HUES48 (cell line): ENCODE data around the gene PRKCE.

ENCODE experiments used
- H3K27ac ChIP-seq: one replicate; pipeline ENCODE4 v1.7.0; 2013; ENCODE audit warnings: low read depth, low read length, inconsistent platforms
- H3K27me3 ChIP-seq: 2 replicates; pipeline ENCODE4 v1.6.1; 2013; ENCODE audit warnings: mild to moderate bottlenecking, low read length; ENCODE audit not compliant: control insufficient read depth, insufficient read depth
- H3K36me3 ChIP-seq: 2 replicates; pipeline ENCODE4 v1.6.1; 2013; ENCODE audit warnings: low read length; ENCODE audit not compliant: control insufficient read depth, insufficient read depth
- H3K4me1 ChIP-seq: 2 replicates; pipeline ENCODE4 v1.6.1; 2013; ENCODE audit warnings: mild to moderate bottlenecking, low read length; ENCODE audit not compliant: control insufficient read depth, insufficient read depth
- H3K4me3 ChIP-seq: 2 replicates; pipeline ENCODE4 v1.5.1; 2013; ENCODE audit warnings: mild to moderate bottlenecking, low read depth, low read length
- H3K9ac ChIP-seq: 2 replicates; pipeline ENCODE4 v1.6.1; 2013; ENCODE audit warnings: mild to moderate bottlenecking, low read depth, low read length, moderate library complexity
- H3K9me3 ChIP-seq: 2 replicates; pipeline ENCODE4 v1.6.1; 2013; ENCODE audit warnings: low read length; ENCODE audit not compliant: control insufficient read depth, insufficient read depth

PRKCE gene

GRCh38 chr2:45794134-45794617 is 142.7 kb downstream of the PRKCE start:
- H3K27me3 ChIP-seq, result no peaks in the 10 kb centered on the region
- H3K27ac ChIP-seq, result no peak overlapping the region
- H3K36me3 ChIP-seq, result no peaks in the 10 kb centered on the region
- no peaks in the 10 kb centered on the region for H3K9me3 ChIP-seq
- H3K4me3 ChIP-seq, result no peak overlapping the region
- H3K9ac ChIP-seq, result no peak overlapping the region
- H3K4me1 ChIP-seq, result no peaks in the 10 kb centered on the region

GRCh38 chr2:45796500-45796899 is 145.0 kb downstream of the PRKCE start:
- H3K27ac ChIP-seq, result no peak overlapping the region
- H3K36me3 ChIP-seq, result no peaks in the 10 kb centered on the region
- H3K9me3 ChIP-seq, result no peaks in the 10 kb centered on the region

GRCh38 chr2:45797451-45798230 is 146.2 kb downstream of the PRKCE start:
- H3K9me3 ChIP-seq, result no peaks in the 10 kb centered on the region
- no peaks in the 10 kb centered on the region for H3K4me1 ChIP-seq
- no peaks in the 10 kb centered on the region for H3K36me3 ChIP-seq
- H3K9ac ChIP-seq, result no peak overlapping the region
- no peak overlapping the region for H3K27ac ChIP-seq
- H3K27me3 ChIP-seq, result no peaks in the 10 kb centered on the region
- H3K4me3 ChIP-seq, result no peak overlapping the region

More at GRCh38 chr2:45796500-45796899, 145.0 kb downstream of the PRKCE start:
- no peak overlapping the region for H3K4me3 ChIP-seq
- H3K27me3 ChIP-seq, result no peaks in the 10 kb centered on the region
- H3K9ac ChIP-seq, result no peak overlapping the region
- H3K4me1 ChIP-seq, result no peaks in the 10 kb centered on the region

- H3K27ac ChIP-seq, result no peak overlapping the region
- no peak overlapping the region for H3K9ac ChIP-seq
- no peaks in the 10 kb centered on the region for H3K4me1 ChIP-seq
- no peaks in the 10 kb centered on the region for H3K9me3 ChIP-seq
- H3K27me3 ChIP-seq, result no peaks in the 10 kb centered on the region
- no peak overlapping the region for H3K4me3 ChIP-seq
- H3K36me3 ChIP-seq, result no peaks in the 10 kb centered on the region
Measured at GRCh38 chr2:45799679-45800381, 148.4 kb downstream of the PRKCE start.

GRCh38 chr2:45802499-45803138 is 151.1 kb downstream of the PRKCE start:
- H3K36me3 ChIP-seq, result no peaks in the 10 kb centered on the region
- H3K4me1 ChIP-seq, result no peaks in the 10 kb centered on the region
- H3K27ac ChIP-seq, result no peak overlapping the region
- no peaks in the 10 kb centered on the region for H3K27me3 ChIP-seq
- H3K9me3 ChIP-seq, result no peaks in the 10 kb centered on the region
- no peak overlapping the region for H3K4me3 ChIP-seq
- no peak overlapping the region for H3K9ac ChIP-seq

- Histone ChIP-seq H3K9me3 (no peaks in the 10 kb centered on the region), H3K4me3 (no peak overlapping the region), H3K27me3 (no peaks in the 10 kb centered on the region), H3K9ac (no peak overlapping the region), H3K36me3 (no peaks in the 10 kb centered on the region), H3K4me1 (no peaks in the 10 kb centered on the region), H3K27ac (no peak overlapping the region)
Measured at GRCh38 chr2:45804987-45805755, 153.7 kb downstream of the PRKCE start.

- Histone ChIP-seq H3K9me3 (no peaks in the 10 kb centered on the region), H3K27ac (no peak overlapping the region), H3K36me3 (no peaks in the 10 kb centered on the region), H3K9ac (no peak overlapping the region), H3K27me3 (no peaks in the 10 kb centered on the region), H3K4me1 (no peaks in the 10 kb centered on the region), H3K4me3 (no peak overlapping the region)
Measured at GRCh38 chr2:45806563-45807358, 155.3 kb downstream of the PRKCE start.

GRCh38 chr2:45808294-45808800 is 156.9 kb downstream of the PRKCE start:
- Histone ChIP-seq H3K36me3 (no peaks in the 10 kb centered on the region), H3K9ac (no peak overlapping the region), H3K4me3 (no peak overlapping the region), H3K27me3 (no peaks in the 10 kb centered on the region), H3K4me1 (no peaks in the 10 kb centered on the region), H3K27ac (no peak overlapping the region), H3K9me3 (no peaks in the 10 kb centered on the region)

GRCh38 chr2:45809205-45809604 is 157.7 kb downstream of the PRKCE start:
- H3K27me3 ChIP-seq, result no peaks in the 10 kb centered on the region
- H3K4me1 ChIP-seq, result no peaks in the 10 kb centered on the region
- no peaks in the 10 kb centered on the region for H3K9me3 ChIP-seq
- H3K36me3 ChIP-seq, result no peaks in the 10 kb centered on the region
- no peak overlapping the region for H3K27ac ChIP-seq
- H3K9ac ChIP-seq, result no peak overlapping the region
- no peak overlapping the region for H3K4me3 ChIP-seq

- Histone ChIP-seq H3K36me3 (no peaks in the 10 kb centered on the region), H3K9me3 (no peaks in the 10 kb centered on the region), H3K27me3 (no peaks in the 10 kb centered on the region), H3K4me3 (no peak overlapping the region), H3K27ac (no peak overlapping the region), H3K9ac (no peak overlapping the region), H3K4me1 (no peaks in the 10 kb centered on the region; the same call in 1 of the 2 replicates)
Measured at GRCh38 chr2:45812011-45812500, 160.6 kb downstream of the PRKCE start.
